ENCODE results near the gene NFIX. TPM values are rescaled to one million over a fixed set of nuclear protein-coding genes. Genes with fewer than 3 reads are reported as not detected.

The NFIX gene
- total RNA-seq, 2 donors from 2014 or later, result 70.9 to 73.8 TPM

- Histone ChIP-seq H3K27ac (peak overlapping the region; percentile 61), H3K36me3 (no peaks in the 10 kb centered on the region), H3K9me3 (no peaks in the 10 kb centered on the region), H3K9ac (ENCODE audit: low read depth in 2 of 2, low read length in 2 of 2) (peak overlapping the region; percentile 12 to 13), H3K27me3 (no peaks in the 10 kb centered on the region), H3K4me1 (no peaks in the 10 kb centered on the region), H3K4me3 (no peak overlapping the region)
- intact Hi-C loops (cut with DNase I), result no loop called here
- no peak for DNase-seq
- TF ChIP-seq CTCF (IDR thresholded peaks at IDR 0.05), result no peak
Observed at GRCh38 chr19:13001166-13001501, 5.9 kb downstream of the NFIX start.

- DNase-seq, result no peak
- Histone ChIP-seq H3K9ac (ENCODE audit: low read depth in 2 of 2, low read length in 2 of 2) (peak overlapping the region; percentile 12 to 13), H3K4me1 (no peaks in the 10 kb centered on the region), H3K4me3 (no peak overlapping the region), H3K36me3 (no peaks in the 10 kb centered on the region), H3K9me3 (no peaks in the 10 kb centered on the region), H3K27ac (peak overlapping the region; percentile 61), H3K27me3 (no peaks in the 10 kb centered on the region)
- intact Hi-C loops (cut with DNase I), result no loop called here
- no peak for TF ChIP-seq CTCF (IDR thresholded peaks at IDR 0.05)
Observed at GRCh38 chr19:13001502-13002165, 6.4 kb downstream of the NFIX start.

DNA sequence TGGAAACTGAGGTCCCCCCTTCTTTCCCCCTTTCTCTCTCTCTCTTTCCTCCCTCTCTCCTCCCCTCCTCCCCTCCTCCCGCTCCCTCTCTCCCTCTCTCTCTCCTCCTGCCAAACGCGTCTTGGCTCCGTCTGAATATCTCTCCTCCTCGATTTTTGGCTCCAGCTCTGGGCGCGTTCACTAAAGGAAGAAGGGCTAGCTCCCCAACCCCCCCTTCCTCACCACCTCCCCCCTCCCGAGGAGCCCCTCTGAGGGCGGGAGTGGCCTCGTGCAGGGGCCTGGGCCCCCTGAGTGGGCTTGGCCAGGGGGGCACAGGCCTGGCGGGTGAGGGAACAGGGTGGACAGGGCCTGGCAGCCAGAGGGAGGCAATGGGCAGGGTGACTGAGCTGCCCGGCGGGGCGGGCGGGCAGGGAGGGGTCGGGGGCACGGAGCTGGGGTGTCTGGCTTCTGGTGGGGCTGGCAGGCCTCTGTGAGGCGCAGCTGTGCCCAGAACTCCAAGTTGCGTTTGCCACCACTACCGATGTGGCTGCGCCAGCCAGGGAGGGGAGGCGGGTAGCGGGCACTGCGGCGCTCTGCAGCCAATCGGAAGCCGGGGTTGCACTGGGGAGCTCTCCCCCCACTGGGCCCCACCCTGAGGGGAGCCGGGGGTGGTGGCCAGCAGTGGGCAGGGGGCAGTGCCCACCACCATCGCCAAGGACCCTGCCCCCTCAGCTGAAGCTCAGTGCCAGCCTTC is 7.1 kb downstream of the NFIX start:
- DNase-seq, result no peak
- Histone ChIP-seq H3K9ac (ENCODE audit: low read depth in 2 of 2, low read length in 2 of 2) (no peak overlapping the region), H3K27me3 (no peaks in the 10 kb centered on the region), H3K4me3 (no peak overlapping the region), H3K9me3 (no peaks in the 10 kb centered on the region), H3K36me3 (no peaks in the 10 kb centered on the region), H3K27ac (peak overlapping the region; percentile 61), H3K4me1 (no peaks in the 10 kb centered on the region)
- no peak for TF ChIP-seq CTCF (IDR thresholded peaks at IDR 0.05)
- intact Hi-C loops (cut with DNase I), result no loop called here

DNA sequence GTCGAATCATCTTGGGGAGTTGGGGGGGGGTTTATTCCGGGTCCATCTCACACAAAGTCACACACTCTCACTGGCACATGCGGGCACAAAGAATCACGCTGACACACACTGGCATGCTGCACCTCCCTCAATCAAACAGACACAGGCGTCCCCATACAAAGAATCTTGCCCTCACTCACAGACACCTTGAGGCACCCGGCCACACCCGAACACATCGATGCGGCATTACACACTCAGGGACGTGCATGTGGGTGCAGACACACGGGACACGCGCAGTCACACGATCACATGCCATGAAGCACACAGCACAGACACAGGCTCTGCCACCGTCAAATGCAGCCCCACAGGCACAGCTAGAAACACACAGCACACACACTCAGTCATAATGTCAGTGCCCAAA is 7.8 kb downstream of the NFIX start:
- H3K9me3 ChIP-seq, result no peaks in the 10 kb centered on the region
- no peak overlapping the region for H3K27ac ChIP-seq
- intact Hi-C loops (cut with DNase I), result no loop called here
- no peak for TF ChIP-seq CTCF (IDR thresholded peaks at IDR 0.05)
- H3K36me3 ChIP-seq, result no peaks in the 10 kb centered on the region
- H3K9ac ChIP-seq (ENCODE audit: low read depth in 2 of 2, low read length in 2 of 2), result no peak overlapping the region
- H3K4me1 ChIP-seq, result no peaks in the 10 kb centered on the region
- no peak overlapping the region for H3K4me3 ChIP-seq
- peak; percentile 19 for DNase-seq
- H3K27me3 ChIP-seq, result no peaks in the 10 kb centered on the region

GRCh38 chr19:13004273-13004672 is 9.0 kb downstream of the NFIX start:
- no peaks in the 10 kb centered on the region for H3K27me3 ChIP-seq
- DNase-seq, result peak; percentile 74
- H3K27ac ChIP-seq, result no peak overlapping the region
- intact Hi-C loops (cut with DNase I), result no loop called here
- no peaks in the 10 kb centered on the region for H3K4me1 ChIP-seq
- no peak for TF ChIP-seq CTCF (IDR thresholded peaks at IDR 0.05)
- H3K36me3 ChIP-seq, result no peaks in the 10 kb centered on the region
- H3K9me3 ChIP-seq, result no peaks in the 10 kb centered on the region
- H3K4me3 ChIP-seq, result no peak overlapping the region
- H3K9ac ChIP-seq (ENCODE audit: low read depth in 2 of 2, low read length in 2 of 2), result no peak overlapping the region

Measured in colonic mucosa (tissue), 4 donors.